HL-60 (cell line): ENCODE data around the gene IBA57.

Experiments
- DNase-seq, 2 experiments: peaks; one replicate each; pipeline ENCODE4 v3.0.0-alpha.2; 2010 to 2020; ENCODE audit warnings: low read depth in 1 of 2, low spot score in 1 of 2
- H3K27ac ChIP-seq: fragments of 250-450 bp; sonication (Bioruptor Pico); replicated peaks from 2 replicates; pipeline ENCODE4 v1.5.1; 2020; ENCODE audit warnings: mild to moderate bottlenecking, moderate library complexity
- H3K27me3 ChIP-seq: fragments of 250-450 bp; sonication (Bioruptor Pico); 2 replicates; pipeline ENCODE4 v1.5.1; 2021; ENCODE audit warnings: mild to moderate bottlenecking, moderate library complexity; ENCODE audit not compliant: insufficient read depth, poor library complexity, severe bottlenecking
- H3K4me3 ChIP-seq: replicated peaks from 2 replicates; pipeline ENCODE4 v1.5.1; 2011; ENCODE audit warnings: mild to moderate bottlenecking, control low read depth, low read length; ENCODE audit not compliant: insufficient read depth
- GABPA ChIP-seq: IDR thresholded peaks from 2 replicates; pipeline ENCODE4 v1.6.1; 2012; ENCODE audit warnings: low read depth
- POLR2AphosphoS5 ChIP-seq: IDR thresholded peaks from 2 replicates; pipeline ENCODE4 v1.6.1; 2012; ENCODE audit warnings: low read depth
- SPI1 ChIP-seq: IDR thresholded peaks from 2 replicates; pipeline ENCODE4 v1.6.1; 2012; ENCODE audit warnings: low read depth, mild to moderate bottlenecking, borderline replicate concordance
- TF ChIP-seq, protein P1 (sequence below): IDR thresholded peaks from one replicate; pipeline ENCODE4 v1.5.1; 2011; ENCODE audit warnings: low read length, control low read depth, inconsistent platforms; ENCODE audit not compliant: insufficient read depth
- TF ChIP-seq, protein P2 (sequence below): IDR thresholded peaks from 2 replicates; pipeline ENCODE4 v1.6.1; 2012; ENCODE audit warnings: low read depth; ENCODE audit not compliant: insufficient replicate concordance

IBA57 gene

DNA sequence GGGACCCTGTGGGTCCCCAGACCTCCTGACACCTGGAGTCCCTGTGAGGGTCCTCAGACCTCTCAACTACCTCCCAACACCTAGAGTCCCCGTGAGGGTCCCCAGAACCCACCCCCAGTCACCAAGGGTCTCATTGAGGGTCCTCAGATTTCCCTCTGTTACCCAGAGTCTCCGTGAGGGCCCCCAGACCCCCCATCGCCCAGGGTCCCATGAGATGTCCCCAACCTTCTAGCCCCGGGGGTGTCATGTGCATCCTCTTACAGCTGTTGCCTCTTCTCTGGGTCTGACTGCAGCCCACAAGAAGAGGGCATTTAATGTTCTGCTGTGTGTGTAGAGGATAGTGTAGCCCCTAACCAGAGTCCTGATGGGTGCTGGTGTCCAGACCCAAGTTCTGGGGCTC, 17.8 kb upstream of the IBA57 start:
- no peak overlapping the region for H3K27ac ChIP-seq
- no peak for DNase-seq
- no peaks in the 10 kb centered on the region for H3K27me3 ChIP-seq
- no peak overlapping the region for H3K4me3 ChIP-seq
- TF ChIP-seq SPI1, result no peak
- no peak for TF ChIP-seq POLR2AphosphoS5
- TF ChIP-seq, protein P1, sequence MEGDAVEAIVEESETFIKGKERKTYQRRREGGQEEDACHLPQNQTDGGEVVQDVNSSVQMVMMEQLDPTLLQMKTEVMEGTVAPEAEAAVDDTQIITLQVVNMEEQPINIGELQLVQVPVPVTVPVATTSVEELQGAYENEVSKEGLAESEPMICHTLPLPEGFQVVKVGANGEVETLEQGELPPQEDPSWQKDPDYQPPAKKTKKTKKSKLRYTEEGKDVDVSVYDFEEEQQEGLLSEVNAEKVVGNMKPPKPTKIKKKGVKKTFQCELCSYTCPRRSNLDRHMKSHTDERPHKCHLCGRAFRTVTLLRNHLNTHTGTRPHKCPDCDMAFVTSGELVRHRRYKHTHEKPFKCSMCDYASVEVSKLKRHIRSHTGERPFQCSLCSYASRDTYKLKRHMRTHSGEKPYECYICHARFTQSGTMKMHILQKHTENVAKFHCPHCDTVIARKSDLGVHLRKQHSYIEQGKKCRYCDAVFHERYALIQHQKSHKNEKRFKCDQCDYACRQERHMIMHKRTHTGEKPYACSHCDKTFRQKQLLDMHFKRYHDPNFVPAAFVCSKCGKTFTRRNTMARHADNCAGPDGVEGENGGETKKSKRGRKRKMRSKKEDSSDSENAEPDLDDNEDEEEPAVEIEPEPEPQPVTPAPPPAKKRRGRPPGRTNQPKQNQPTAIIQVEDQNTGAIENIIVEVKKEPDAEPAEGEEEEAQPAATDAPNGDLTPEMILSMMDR, result no peak
- TF ChIP-seq, protein P2, sequence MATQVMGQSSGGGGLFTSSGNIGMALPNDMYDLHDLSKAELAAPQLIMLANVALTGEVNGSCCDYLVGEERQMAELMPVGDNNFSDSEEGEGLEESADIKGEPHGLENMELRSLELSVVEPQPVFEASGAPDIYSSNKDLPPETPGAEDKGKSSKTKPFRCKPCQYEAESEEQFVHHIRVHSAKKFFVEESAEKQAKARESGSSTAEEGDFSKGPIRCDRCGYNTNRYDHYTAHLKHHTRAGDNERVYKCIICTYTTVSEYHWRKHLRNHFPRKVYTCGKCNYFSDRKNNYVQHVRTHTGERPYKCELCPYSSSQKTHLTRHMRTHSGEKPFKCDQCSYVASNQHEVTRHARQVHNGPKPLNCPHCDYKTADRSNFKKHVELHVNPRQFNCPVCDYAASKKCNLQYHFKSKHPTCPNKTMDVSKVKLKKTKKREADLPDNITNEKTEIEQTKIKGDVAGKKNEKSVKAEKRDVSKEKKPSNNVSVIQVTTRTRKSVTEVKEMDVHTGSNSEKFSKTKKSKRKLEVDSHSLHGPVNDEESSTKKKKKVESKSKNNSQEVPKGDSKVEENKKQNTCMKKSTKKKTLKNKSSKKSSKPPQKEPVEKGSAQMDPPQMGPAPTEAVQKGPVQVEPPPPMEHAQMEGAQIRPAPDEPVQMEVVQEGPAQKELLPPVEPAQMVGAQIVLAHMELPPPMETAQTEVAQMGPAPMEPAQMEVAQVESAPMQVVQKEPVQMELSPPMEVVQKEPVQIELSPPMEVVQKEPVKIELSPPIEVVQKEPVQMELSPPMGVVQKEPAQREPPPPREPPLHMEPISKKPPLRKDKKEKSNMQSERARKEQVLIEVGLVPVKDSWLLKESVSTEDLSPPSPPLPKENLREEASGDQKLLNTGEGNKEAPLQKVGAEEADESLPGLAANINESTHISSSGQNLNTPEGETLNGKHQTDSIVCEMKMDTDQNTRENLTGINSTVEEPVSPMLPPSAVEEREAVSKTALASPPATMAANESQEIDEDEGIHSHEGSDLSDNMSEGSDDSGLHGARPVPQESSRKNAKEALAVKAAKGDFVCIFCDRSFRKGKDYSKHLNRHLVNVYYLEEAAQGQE, result no peak
- no peak for TF ChIP-seq GABPA

DNA sequence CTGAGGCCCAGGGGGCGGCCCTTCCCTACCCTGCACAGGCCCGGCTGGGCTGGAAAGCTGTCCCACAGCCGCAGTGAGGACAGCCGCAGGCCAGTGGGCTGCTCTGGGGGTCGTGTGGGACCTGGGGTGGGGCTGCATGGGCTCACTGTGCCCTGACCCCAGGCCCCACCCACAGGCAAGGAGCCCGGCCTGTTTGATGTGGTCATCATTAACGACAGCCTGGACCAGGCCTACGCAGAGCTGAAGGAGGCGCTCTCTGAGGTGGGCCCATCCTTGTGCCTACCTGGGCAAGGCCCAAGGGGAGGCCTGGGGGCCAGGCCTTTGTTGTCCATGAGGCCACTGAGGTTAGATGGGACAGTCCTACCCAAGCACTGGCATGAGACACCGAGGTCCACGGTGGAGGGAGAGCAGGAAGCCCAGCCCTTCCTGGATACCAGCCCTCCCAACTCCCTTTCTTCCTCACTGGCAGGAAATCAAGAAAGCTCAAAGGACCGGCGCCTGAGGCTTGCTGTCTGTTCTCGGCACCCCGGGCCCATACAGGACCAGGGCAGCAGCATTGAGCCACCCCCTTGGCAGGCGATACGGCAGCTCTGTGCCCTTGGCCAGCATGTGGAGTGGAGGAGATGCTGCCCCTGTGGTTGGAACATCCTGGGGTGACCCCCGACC, 17.3 kb upstream of the IBA57 start:
- TF ChIP-seq GABPA, result no peak
- TF ChIP-seq POLR2AphosphoS5, result no peak
- Histone ChIP-seq H3K27me3 (no peaks in the 10 kb centered on the region), H3K4me3 (no peak overlapping the region), H3K27ac (no peak overlapping the region)
- no peak for DNase-seq

DNA sequence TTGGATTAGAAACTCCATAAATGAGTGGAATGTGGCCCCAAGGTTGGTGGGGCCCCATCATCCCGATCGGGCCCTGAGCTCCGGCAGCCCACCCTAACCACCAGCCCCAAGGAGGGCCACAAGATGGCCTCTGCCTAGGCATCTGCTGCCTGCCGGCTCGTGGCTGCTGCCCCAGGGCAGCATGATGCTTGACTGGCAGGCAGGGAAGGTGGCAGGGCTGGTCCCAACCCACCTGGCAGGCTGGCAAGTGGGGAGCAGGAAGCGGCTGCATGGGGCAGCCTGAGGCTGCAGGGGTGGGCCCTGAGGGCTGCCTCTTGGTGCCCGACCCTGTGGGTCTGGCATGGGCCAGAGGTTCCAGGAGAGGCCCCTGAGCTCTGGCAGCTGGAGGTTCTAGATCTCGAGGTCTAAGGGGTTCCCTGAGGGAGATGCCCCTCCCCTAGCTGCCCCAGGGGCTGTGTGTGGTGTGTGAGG, 16.6 kb upstream of the IBA57 start:
- TF ChIP-seq, protein P2, result no peak
- TF ChIP-seq, protein P1, result no peak
- TF ChIP-seq SPI1 (no peak), GABPA (no peak), POLR2AphosphoS5 (no peak)
- DNase-seq, result no peak
- no peak overlapping the region for H3K27ac ChIP-seq
- H3K4me3 ChIP-seq, result no peak overlapping the region
- no peaks in the 10 kb centered on the region for H3K27me3 ChIP-seq

DNA sequence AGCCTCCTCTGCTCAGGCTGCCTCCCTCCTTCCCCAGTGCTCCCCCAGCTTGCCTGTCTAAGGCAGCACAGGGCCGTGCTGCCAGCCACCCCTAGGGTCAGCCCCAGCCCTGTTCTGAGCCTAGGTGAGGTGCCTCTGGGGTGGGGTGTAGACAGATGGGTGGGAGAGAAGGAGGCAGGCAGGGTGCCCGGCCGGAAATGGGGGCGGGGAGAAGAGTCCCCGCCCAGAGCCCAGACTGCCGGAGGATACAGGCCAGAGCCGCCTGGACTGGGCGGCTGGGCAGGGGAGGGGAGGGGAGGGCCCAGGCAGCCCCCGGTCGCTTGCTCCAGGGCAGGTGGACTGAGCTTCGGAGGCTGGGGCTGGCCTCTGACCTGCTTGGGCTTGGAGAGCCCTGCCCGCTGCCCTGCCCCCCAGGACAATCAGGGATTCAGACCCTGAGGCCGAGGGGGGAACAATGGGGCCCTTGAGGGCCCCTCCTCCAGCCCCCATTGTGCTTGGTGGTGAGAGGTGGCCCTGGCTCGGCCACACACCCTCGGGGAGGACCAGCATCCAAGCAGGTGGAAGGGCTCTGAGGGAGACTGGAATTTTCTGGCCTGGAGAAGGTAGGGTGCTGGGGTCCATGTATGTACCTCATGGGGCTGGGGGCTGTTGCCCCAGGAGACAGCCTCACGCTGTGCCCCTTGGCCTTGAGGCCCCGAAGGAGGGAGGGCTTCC, 16.0 kb upstream of the IBA57 start, which contains the start of gene GJC2:
Gene GJC2 (plus strand): TSS at position 525 of the 714 bp plus-strand sequence. CDS start 7,829 bp downstream, outside the sequence.
- H3K27me3 ChIP-seq, result no peaks in the 10 kb centered on the region
- H3K4me3 ChIP-seq, result no peak within 1 kb of the TSS
- DNase-seq, result no peak
- H3K27ac ChIP-seq, result no peak within 1 kb of the TSS
- no peak for TF ChIP-seq GABPA
- TF ChIP-seq, protein P2, result no peak
- no peak for TF ChIP-seq SPI1
- TF ChIP-seq, protein P1, result no peak
- TF ChIP-seq POLR2AphosphoS5, result no peak
